ENCODE data around the gene ZBTB20. TPM values are rescaled to one million over a fixed set of nuclear protein-coding genes. Genes with fewer than 3 reads are reported as not detected.

The ZBTB20 gene
- total and polyA plus RNA-seq, 2 donors (not counting 1 experiment from before 2014, with no cell fraction given), result 4.0 to 123 TPM

GRCh38 chr3:114365909-114366308 is 781.2 kb downstream of the ZBTB20 start:
- POLR2A ChIA-PET, result no interaction called here
- H3K9me3 ChIP-seq (ENCODE audit: control extremely low read depth in 1 of 3, control insufficient read depth in 2 of 3, insufficient read depth in 1 of 3, low read length in 2 of 3), result no peaks in the 10 kb centered on the region
- H3K4me1 ChIP-seq (ENCODE audit: control insufficient read depth in 2 of 2, insufficient read depth in 2 of 2, low read length in 2 of 2), result no peaks in the 10 kb centered on the region
- DNase-seq (no peak), ATAC-seq (ENCODE audit: low read depth) (no peak)
- Mint-ChIP-seq H3K9me3 (ENCODE audit: insufficient read depth) (no peaks in the 10 kb centered on the region), H3K27me3 (no peaks in the 10 kb centered on the region), H3K4me3 (no peak overlapping the region), H3K4me1 (peaks cover under 1% of the 10 kb centered on the region), H3K27ac (no peak overlapping the region)
- TF ChIP-seq, protein P1, sequence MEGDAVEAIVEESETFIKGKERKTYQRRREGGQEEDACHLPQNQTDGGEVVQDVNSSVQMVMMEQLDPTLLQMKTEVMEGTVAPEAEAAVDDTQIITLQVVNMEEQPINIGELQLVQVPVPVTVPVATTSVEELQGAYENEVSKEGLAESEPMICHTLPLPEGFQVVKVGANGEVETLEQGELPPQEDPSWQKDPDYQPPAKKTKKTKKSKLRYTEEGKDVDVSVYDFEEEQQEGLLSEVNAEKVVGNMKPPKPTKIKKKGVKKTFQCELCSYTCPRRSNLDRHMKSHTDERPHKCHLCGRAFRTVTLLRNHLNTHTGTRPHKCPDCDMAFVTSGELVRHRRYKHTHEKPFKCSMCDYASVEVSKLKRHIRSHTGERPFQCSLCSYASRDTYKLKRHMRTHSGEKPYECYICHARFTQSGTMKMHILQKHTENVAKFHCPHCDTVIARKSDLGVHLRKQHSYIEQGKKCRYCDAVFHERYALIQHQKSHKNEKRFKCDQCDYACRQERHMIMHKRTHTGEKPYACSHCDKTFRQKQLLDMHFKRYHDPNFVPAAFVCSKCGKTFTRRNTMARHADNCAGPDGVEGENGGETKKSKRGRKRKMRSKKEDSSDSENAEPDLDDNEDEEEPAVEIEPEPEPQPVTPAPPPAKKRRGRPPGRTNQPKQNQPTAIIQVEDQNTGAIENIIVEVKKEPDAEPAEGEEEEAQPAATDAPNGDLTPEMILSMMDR (IDR thresholded peaks at IDR 0.05), result no peak
- no peak for TF ChIP-seq EZH2 (IDR thresholded peaks at IDR 0.05; ENCODE audit: borderline replicate concordance, insufficient read depth, low read depth, low read length, poor library complexity, severe bottlenecking)
- no peaks in the 10 kb centered on the region for H3K79me2 ChIP-seq (ENCODE audit: control insufficient read depth, insufficient read depth, low read length)
- no peak overlapping the region for H3K4me3 ChIP-seq (ENCODE audit: control extremely low read depth in 1 of 5, extremely low read depth in 1 of 5, insufficient read depth in 1 of 5, low read depth in 2 of 5, low read length in 4 of 5)
- no peak overlapping the region for H3K4me2 ChIP-seq (replicated peaks; ENCODE audit: low read depth, low read length, poor library complexity, severe bottlenecking)
- H3K27ac ChIP-seq (ENCODE audit: low read length in 2 of 2), result no peak overlapping the region
- no peak overlapping the region for H3K9ac ChIP-seq (ENCODE audit: low read length)
- no peak overlapping the region for H2AFZ ChIP-seq (ENCODE audit: insufficient read depth, low read depth, low read length, poor library complexity, severe bottlenecking)
- intact Hi-C loops (cut with micrococcal nuclease), result no loop called here
- CTCF ChIA-PET, result interaction anchor here (1.5 to 4.0 kb wide), 4 partner anchors 17 to 1449 kb away, joined by 4 to 17 read pairs (median 8); no protein-coding TSS in a partner anchor
- H4K20me1 ChIP-seq (ENCODE audit: control insufficient read depth, insufficient read depth, low read length, poor library complexity, severe bottlenecking), result no peaks in the 10 kb centered on the region
- WGBS (ENCODE audit: insufficient coverage), result no CpG with 5 or more reads among the region's 3 CpGs
- no peaks in the 10 kb centered on the region for H3K27me3 ChIP-seq (replicated peaks in 1 of 4; ENCODE audit: control extremely low read depth in 1 of 4, control insufficient read depth in 3 of 4, insufficient read depth in 4 of 4, low read length in 3 of 4)
- peaks cover 0 to 4% of the 10 kb centered on the region in 2 experiments for H3K36me3 ChIP-seq (replicated peaks in 1 of 2; ENCODE audit: control extremely low read depth in 1 of 2, control insufficient read depth in 1 of 2, extremely low read depth in 1 of 2, insufficient read depth in 2 of 2, low read length in 1 of 2)

- intact Hi-C loops (cut with micrococcal nuclease), result no loop called here
- Histone ChIP-seq H3K4me1 (ENCODE audit: control insufficient read depth in 2 of 2, insufficient read depth in 2 of 2, low read length in 2 of 2) (no peaks in the 10 kb centered on the region), H2AFZ (ENCODE audit: insufficient read depth, low read depth, low read length, poor library complexity, severe bottlenecking) (no peak overlapping the region), H3K36me3 (replicated peaks in 1 of 2; ENCODE audit: control extremely low read depth in 1 of 2, control insufficient read depth in 1 of 2, extremely low read depth in 1 of 2, insufficient read depth in 2 of 2, low read length in 1 of 2) (peaks cover 0 to 4% of the 10 kb centered on the region in 2 experiments), H3K27me3 (replicated peaks in 1 of 4; ENCODE audit: control extremely low read depth in 1 of 4, control insufficient read depth in 3 of 4, insufficient read depth in 4 of 4, low read length in 3 of 4) (no peaks in the 10 kb centered on the region), H3K27ac (ENCODE audit: low read length in 2 of 2) (no peak overlapping the region), H3K4me3 (ENCODE audit: control extremely low read depth in 1 of 5, extremely low read depth in 1 of 5, insufficient read depth in 1 of 5, low read depth in 2 of 5, low read length in 4 of 5) (no peak overlapping the region), H4K20me1 (ENCODE audit: control insufficient read depth, insufficient read depth, low read length, poor library complexity, severe bottlenecking) (no peaks in the 10 kb centered on the region), H3K4me2 (replicated peaks; ENCODE audit: low read depth, low read length, poor library complexity, severe bottlenecking) (no peak overlapping the region), H3K9me3 (ENCODE audit: control extremely low read depth in 1 of 3, control insufficient read depth in 2 of 3, insufficient read depth in 1 of 3, low read length in 2 of 3) (no peaks in the 10 kb centered on the region), H3K79me2 (ENCODE audit: control insufficient read depth, insufficient read depth, low read length) (no peaks in the 10 kb centered on the region), H3K9ac (ENCODE audit: low read length) (no peak overlapping the region)
- no peak overlapping the region for H3K27ac Mint-ChIP-seq
- DNase-seq (no peak), ATAC-seq (ENCODE audit: low read depth) (no peak)
- H3K27me3 Mint-ChIP-seq, result no peaks in the 10 kb centered on the region
- ChIA-PET POLR2A (no interaction called here), CTCF (interaction anchor here (1.3 to 4.0 kb wide), 5 partner anchors 18 to 1449 kb away, joined by 4 to 17 read pairs (median 7); no protein-coding TSS in a partner anchor)
- no peak for TF ChIP-seq EZH2 (IDR thresholded peaks at IDR 0.05; ENCODE audit: borderline replicate concordance, insufficient read depth, low read depth, low read length, poor library complexity, severe bottlenecking)
- TF ChIP-seq, protein P1 (IDR thresholded peaks at IDR 0.05), result no peak
- 83% methylated on average over 1 of the region's 6 CpGs for WGBS (ENCODE audit: insufficient coverage)
- H3K9me3 Mint-ChIP-seq (ENCODE audit: insufficient read depth), result no peaks in the 10 kb centered on the region
- H3K4me1 Mint-ChIP-seq, result no peaks in the 10 kb centered on the region
- no peak overlapping the region for H3K4me3 Mint-ChIP-seq
Measured at GRCh38 chr3:114364806-114365654, 782.1 kb downstream of the ZBTB20 start.

Measured in B cell (primary cell).